ENCODE results near the gene TFEB.

Gene TFEB

DNA sequence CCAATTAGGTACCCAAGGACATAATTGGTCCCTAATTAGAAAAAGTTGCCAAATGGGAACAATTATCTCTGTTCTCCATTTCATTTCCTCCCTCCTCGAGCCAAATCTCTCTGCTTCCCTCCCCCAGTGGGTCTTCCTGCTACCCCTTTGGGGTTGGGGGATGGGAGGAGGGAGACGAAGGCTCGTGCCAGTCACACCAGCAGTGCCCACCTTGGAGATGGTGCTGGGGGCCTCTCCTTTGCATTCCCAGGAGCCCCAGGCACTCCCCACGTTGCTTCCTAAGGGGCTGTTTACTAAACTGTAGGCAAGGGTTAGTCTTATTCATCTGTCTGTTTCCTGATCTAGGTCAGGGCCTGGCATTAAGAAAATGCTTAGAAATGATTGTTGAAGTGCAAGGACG lies 64.0 kb downstream of the TFEB start:
- DNase-seq = no peak

DNA sequence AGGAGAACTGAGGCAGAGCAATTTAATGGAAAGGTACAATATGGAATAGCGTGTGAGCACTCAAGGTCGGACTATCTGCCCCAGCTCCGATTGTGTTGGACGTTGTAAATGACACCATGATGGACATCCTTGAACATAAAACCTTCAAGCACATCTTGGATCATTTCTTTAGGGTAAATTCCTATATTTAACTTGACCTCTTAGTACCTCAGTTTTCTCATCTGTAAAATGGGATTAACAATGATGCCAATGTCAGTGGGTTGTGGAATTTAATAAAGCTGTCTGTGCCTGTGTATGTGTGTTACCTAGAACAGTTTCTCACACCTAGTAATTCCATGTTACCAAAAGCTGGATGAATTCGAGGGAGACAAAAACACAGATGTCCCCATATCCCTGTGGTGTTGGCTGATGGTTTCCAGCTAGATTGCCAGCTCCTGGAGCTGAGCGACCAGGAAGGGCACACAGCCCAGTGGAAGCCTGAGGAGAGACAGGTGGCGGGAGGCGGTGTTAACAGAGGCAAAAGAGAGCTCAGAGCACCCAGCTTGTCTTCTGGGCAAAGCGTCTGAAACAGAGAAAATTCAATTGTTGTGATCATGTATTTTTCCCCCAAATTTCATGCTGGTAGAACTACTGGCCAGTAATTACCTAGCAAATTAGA lies 64.6 kb downstream of the TFEB start:
- DNase-seq = no peak

DNA sequence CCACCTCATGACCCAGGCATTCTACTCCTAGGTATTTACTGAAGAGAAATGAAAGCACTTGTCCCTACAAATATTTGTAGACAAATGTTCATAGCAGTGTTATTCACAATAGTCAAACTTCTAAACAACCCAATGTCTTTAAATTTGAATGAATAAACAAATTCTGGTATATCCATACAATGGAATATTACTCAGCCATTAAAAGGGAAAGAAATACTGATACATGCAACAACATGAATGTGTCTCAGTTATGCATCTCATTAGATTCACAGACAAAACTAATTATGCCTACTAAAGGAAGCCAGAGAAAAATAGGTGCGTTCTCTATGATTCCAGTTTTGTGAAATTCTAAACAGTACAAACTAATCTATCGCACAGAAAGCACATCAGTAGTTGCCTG lies 66.4 kb downstream of the TFEB start:
- no peak for DNase-seq

DNA sequence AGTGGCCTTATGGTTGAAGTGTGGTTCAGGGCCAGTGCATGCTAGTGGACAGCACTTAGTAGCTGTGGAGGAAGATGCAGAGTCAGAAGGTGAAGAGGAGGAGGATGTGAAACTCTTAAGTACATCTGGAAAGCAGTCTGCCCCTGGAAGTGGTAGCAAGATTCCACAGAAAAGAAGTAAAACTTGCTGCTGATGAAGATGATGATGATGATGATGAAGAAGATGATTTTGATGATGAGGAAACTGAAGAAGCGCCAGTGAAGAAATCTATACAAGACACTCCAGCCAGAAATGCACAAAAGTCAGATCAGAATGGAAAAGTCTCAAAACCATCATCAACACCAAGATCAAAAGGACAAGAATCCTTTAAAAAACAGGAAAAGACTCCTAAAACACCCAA lies 68.2 kb downstream of the TFEB start:
- no peak for DNase-seq

DNA sequence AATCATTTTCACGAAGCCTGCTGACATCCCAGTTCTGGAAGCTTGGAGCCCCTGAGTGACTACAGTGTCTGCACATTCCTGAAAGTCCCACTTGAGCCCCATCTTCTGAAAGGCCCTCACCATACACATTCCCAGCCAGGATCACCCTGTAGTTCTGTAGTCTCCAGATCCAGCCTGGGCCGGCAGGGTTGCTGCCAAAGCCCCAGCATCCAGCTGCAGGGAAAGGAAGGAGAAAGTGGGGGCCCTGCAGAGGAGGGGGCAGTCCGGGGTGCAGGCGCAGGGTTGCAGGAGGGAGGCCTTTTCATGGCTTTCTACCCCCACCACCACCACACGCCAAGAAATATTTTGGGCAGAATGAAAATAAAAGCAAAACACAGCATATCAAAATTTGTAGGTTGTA lies 71.1 kb downstream of the TFEB start:
- no peak for DNase-seq

DNA sequence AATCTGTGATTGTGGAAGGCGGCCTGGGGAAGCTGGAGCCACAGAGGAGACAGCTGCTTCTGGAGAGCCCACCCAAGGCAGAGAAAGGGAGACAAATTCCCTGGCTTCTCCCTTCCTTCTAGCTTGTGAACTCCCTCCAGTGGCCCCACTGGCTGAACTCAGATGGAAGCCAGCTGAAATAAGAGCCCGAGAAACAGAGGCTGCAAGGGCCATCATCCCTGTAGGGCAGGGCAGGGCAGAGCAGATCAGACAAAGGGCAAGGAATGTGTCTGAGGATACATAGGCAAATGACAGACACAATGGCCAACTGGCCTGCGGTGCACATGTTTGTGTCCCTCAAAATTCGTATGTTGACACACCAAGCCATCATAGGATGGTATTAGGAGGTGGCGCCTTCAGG lies 71.8 kb downstream of the TFEB start:
- no peak for DNase-seq

DNA sequence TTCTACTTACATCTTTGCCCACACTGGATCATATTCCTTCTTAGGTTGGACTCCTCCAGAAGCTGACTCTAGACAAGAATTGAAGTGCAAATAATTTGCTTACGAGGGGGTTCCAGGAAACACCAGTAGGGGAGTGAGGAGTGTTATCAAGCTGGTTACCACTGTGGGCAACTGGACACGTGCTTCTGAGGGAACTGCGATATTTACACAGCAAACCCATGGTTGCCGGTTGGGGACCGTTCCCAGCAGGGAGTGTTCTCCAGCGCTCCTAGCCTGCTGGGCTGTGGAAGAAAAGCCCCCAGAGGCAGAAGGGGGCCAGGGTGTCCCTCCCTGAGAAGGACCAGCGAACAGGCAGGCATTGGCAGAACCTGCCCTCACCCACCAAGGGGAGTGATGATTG lies 75.5 kb downstream of the TFEB start:
- no peak for DNase-seq

DNA sequence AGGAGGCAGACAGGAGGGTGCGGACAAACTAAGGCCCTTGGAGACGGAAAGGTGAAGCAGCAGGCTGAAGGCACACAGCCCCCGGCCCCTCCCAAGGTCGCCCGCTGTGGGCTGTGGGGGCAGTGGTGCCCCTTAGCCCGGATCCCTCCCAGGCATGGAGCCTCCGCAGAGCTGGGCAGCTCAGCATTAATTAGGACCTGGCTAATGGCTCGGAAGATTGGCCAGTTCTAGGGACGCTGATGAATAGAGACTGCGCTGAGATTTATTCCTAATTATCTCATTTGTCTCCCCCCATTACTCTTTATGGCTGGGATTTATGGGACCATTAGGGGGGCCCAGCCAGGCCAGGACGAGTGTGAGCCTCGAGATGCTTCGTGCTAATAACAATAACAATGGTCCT lies 76.8 kb downstream of the TFEB start:
- no peak for DNase-seq

DNA sequence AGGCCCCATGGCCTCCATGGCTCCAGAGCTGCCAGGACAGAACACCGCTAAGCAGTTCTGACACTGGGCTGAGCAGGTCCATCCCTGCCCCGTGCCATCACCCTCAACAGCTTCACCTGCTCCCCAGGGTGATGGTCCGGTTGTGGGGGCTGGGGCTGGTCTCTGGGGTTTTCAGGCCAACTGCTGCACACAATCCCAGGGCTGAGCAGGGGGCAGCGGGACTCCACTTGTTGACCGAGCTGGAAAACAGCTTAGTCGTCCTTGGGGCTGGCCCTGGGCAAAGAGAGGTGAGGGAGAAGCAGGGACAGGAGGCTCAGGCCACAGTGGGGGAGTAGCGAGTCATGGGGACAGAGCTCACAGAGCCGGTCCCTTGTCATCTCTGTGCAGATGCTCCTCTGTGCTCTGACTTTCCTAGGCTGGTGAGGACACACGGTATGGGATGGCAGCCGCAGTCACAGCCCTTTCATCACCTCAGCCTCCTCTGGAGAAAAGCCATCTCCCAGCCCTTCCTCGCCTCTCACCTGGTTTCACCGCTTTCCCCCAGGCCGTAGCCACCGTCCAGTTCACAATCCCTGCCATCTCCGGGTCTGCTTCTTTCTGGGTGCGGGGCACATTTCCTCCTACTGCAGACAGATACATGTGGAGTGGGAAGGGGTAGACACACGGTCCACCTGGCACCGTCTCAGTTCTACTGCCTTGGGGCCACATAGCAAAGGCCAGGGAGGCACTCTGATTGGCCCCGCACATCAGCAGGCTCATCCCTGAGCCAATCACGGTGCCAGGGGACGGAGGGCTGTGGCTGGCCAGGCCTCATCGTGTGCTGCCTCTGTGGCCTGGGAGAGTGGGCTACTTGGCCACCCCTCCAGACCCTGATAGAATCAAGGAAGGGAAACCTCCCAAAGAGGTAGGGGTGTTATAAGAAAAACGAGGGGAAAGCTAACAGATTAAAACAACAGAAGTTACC lies 78.0 kb downstream of the TFEB start:
- DNase-seq = no peak

DNA sequence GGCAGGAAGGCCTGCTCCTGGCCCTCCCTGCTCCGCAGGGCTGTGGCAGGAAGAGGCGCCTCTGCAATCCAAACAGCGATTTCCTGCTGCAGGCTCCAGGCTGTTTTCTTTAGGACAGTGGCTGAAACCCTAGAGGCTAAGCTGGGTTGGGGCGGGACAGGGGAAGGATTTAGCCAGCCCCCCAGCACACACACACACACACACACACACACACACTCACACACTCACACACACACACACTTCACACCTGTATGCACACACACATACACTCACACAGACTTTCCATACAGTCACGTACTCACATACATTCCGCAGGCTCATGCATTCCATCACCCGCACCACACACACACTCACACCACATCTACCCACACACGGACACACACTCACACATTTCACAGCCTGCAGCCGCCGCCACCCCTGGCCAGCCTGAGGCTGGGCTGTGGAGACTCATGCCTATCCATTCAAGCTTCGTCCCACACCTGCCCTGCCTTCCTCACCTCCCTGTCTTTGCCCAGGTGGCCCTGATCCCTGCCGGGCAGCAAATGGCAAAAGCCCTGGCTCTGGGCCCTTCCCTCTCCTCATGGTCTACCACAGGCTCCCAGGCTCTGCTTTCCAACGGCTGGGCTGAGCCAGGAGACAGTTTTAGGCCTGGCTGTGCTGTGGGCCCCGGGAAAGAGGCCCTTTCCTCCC lies 79.3 kb downstream of the TFEB start:
- DNase-seq = no peak

DNA sequence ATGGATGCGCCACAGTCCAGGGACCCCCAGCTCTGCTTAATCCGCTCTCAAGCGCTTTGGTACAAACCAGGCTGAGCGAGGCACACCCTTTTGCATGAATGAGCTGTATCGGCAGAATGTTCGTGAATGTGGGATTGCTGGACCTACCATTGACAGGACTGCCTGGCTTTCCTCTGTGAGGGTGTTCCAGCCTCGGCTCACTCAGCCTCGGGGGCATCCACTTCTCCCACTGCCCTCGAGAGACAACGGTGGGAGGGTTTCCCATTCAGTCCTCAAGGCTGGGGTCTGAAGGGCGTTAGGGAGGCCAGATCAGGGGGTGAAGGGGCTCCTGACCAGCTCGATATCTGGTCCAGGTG lies 79.8 kb downstream of the TFEB start:
- no peak for DNase-seq

DNA sequence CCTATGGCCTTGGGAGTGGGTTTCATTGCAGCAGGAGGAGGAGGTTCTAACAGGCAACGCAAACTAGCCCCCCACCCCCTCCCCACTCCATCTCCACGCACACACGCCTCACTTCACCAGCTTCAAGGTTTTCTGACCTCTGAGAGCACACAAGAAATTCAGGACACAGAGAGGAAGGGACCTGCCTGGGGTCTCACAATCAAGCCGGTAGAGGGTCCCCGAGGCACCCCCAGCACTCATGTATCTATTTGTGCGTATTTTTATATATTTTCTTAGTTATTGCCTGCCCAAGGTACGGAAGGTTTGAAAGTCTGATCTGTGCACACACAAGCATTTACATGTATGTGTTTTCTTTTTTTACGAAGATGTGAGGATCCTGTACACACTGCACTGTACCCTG lies 80.2 kb downstream of the TFEB start:
- DNase-seq = no peak

DNA sequence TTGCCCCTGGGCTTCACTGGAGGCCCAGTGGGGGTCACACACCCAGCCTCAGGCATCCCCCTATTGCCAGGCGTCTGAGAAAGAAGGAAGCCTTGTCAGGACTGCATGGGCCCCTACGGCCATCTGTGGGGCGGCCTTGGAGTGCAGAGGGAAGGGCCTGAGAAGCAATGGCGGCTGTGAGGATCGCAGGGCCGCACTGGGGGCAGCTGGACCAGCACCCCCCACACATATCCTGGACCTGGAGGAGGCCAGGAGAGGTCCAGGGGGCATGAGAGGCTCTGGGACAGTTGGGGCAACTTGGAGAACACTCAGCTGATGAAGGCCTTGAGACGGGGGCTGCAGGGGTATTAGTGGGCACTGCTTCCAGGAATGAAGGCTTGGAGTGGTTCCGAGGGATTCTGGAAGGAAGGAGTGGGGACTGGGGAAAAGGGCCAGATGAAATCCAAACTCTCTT lies 80.7 kb downstream of the TFEB start:
- DNase-seq = no peak

DNA sequence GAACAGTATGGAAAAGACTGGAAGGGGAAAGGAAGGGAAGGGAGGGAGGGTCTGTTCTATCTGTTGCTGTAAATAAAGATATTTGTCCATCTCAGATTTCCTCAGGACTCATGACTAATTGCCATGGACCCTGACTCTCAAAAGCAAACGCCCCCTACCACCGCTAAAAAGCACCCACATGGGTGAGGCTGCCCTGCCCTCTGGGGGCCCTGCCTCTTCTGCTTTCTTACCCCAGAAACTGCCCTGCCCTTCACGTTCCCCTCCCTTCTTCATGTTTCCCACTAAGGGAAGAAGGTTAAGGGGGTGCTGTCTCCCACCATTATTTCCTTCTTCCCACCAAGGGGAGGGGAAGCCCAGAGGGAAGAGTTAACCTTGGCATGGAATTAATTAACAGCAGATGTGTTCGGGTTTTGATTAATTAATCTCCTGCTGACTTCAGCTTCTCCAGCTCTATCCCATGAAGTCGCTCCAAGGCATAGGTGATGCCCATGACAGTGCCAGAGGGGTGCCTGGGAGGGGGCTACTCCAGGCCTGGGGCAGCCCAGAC lies 81.2 kb downstream of the TFEB start:
- no peak for DNase-seq

DNA sequence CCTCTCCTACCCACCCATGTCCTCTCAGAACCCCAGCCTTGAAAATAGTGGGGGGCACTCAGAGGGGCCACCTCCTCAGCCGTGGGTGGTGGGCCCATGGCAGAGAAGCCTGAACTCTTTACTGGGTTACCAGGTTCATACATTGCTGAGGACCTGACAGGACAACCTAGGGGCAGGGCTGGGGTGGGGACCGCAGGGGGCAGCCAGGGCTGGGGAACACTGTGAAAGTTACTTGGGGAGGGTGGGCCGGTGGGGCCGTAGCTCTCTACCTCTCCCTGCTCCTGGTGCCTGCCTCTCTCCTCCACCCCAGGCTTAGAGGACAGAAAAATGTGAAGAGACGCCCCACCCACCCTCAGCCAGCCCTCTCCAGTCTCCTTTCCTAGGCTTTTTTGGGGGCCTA lies 81.7 kb downstream of the TFEB start:
- no peak for DNase-seq

DNA sequence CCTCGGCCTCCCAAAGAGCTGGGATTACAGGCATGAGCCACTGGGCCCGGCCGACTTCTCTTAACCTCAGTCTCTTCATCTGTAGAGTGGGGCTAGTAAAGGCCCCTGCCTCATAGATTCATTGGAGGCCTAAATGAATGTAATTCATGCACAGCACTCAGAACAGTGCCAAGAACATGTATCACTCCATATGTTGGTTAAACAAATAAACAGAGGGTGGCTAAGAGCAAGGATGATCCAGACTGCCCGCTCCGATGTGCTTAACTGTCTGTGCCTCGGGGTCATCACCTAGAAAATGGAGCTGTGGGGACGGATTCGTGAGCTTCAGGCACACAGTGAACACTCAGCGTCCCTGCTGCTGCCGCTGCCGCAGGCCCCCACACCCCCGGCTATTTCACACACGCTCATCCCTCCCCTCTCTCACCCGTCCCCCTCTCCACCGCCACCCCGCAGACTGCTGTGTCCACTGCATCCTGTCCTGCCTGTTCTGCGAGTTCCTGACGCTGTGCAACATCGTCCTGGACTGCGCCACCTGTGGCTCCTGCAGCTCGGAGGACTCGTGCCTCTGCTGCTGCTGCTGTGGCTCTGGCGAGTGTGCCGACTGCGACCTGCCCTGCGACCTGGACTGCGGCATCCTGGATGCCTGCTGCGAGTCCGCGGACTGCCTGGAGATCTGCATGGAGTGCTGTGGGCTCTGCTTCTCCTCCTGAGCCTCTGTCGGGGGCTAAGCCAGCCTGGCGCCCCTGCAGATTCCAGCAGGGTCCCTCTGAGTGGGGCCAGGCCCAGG lies 82.3 kb downstream of the TFEB start:
- no peak for DNase-seq

DNA sequence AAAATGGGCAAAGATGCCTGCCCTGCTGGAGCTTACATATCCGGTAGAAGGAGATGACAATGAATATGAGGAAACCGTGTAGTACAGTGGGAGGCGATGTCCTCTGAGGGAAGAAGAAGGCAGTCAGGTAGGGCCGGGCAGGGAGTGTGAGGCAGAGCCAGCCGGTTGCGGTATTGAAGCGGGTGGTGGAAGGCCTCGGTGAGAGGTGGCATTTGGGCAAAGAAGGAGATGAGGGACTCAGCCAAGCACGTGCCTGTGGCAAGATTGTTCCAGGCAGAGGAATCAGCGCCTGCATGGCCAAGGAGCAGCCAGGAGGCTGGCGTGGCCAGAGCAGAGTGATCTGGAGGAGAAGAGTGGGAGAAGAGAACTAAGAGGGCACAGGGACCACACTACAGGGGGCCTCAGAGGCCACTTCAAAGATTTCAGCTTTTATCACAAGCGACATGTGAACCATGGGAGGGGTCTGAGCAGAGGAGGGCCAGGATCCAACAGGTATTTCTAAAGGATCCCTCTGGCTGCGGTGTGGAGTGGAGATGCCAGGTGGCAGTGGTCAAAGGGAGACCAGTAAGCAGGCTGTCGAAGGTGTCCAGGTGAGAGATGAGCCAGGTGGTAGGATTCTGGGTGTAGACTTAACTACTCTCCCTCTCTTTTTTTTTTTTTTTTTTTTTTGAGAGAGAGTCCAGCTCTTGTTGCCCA lies 83.3 kb downstream of the TFEB start:
- no peak for DNase-seq

DNA sequence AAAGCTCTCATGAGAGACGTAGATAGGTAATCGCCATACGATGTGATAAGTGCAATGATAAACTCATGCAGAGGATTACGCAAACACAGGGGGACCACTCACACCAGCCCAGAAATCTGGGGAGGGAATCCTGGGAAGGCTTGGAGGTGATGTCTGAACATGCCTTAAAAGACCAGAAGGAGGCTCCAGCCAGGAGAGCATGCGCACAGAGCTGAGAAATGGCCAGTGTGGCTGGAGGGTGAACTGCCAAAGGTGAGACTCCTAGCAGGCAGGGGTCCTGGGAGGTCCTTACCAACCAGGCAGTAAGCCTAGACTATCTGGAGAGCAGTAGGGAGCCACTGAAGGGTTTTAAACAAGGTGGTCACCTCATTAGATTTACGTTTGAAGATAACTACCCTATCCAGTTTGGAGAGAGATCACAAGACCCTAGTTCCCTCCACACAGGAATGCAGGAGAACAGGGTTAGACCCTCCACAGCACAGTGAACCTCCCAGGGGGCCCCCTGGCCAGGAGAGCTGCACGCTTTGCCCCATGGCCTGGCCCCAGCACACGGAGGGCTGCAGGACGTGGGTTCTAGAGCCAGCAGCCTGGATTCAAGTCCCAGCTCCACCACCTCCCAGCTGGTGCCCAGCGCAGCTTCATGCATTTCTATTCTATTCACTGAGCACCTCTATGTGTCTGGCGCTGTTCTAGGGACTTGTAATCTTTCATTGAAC lies 84.0 kb downstream of the TFEB start:
- DNase-seq = no peak

DNA sequence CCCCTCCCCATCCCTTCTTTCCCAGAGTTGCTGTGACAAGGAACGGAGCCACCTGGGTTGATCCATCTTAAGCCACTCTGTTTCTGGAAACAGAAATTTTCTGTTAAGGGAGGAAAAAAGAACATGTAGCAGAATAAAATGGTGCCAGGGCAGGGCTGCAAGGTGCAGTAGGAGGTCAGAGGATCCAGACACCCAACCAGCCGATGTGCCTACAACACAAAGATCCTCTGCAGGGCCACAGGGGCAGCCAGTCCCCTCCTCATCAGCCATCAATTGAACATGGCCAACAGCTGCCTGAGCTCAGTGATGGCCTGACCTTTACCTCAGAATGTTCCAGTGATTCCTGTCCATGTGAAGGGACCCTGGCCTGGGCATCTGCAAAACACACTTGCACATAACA lies 85.3 kb downstream of the TFEB start:
- DNase-seq = no peak

DNA sequence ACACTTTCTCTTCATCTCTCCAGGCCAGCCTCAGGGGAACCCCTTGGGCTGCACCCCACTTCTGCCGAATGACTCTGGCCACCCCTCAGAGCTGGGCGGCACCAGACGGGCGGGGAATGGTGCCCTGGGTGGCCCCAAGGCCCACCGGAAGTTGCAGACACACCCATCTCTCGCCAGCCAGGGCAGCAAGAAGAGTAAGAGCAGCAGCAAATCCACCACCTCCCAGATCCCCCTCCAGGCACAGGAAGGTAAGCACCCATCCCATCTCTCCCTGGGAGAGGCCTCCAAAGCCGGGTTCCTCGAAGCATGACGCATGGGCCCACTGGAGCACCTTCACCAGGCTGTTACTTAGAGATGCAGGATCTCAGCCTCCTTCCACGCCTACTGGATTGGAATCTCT lies 85.8 kb downstream of the TFEB start:
- no peak for DNase-seq

DNA sequence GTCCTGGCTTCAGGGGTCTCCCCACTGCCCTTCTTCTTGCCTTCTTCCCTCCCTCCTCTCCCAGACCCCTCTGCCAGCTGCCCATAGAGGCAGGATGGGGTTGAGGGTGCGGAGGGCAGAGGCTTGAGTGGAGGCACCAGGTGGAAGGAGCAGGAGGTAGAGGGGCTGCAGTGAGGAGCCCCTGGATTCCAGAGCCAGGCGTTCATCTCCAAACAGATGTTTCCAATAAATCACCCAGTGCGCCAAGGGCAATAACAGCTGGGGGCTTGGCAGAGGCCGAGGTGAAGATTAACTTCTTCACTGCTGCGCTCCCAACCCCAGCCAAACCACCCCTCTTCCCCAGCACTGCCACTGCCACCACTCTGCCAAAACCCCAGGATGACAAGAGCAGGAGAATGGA lies 86.5 kb downstream of the TFEB start:
- DNase-seq = no peak
